MG63 (cell line): ENCODE results near the gene SLC9C2. TPM values are rescaled to one million over a fixed set of nuclear protein-coding genes. Genes with fewer than 3 reads are reported as not detected.
"Not testable (repeated sequence)": the region's sequence is repeated elsewhere in the genome, so short reads cannot be mapped to it uniquely, and the experiment has no call there.

Experiments
- DNase-seq: peaks from one replicate; pipeline ENCODE4 v3.0.0-alpha.2; 2020
- H3K27me3 ChIP-seq: fragments of 250-450 bp; sonication (Bioruptor Pico); 2 replicates; pipeline ENCODE4 v1.5.1; 2020; ENCODE audit warnings: mild to moderate bottlenecking, moderate library complexity
- H3K36me3 ChIP-seq: fragments of 250-450 bp; sonication (Bioruptor Pico); 2 replicates; pipeline ENCODE4 v1.5.1; 2020; ENCODE audit warnings: mild to moderate bottlenecking, moderate library complexity
- H3K4me3 ChIP-seq: fragments of 250-450 bp; sonication (Bioruptor Pico); 2 replicates; pipeline ENCODE4 v1.5.1; 2020; ENCODE audit warnings: mild to moderate bottlenecking, moderate library complexity
- H3K9me3 ChIP-seq: fragments of 250-450 bp; sonication (Bioruptor Pico); 2 replicates; pipeline ENCODE4 v1.5.1; 2020; ENCODE audit warnings: mild to moderate bottlenecking, moderate library complexity
- total RNA-seq: library from RNA; depleted of rRNA; stranded (reverse); fragments of >200 nt; shearing (Covaris generic); gene quantifications from 2 replicates; pipeline ENCODE4 v1.2.3, GENCODE V29; 2014; ENCODE audit warnings: low replicate concordance

SLC9C2 gene
- total RNA-seq, 1 experiment from 2014 or later = not detected

GRCh38 chr1:173507847-173508209 lies 95.0 kb downstream of the SLC9C2 start:
- DNase-seq = peak; percentile 13
- H3K36me3 ChIP-seq = no peaks in the 10 kb centered on the region
- no peaks in the 10 kb centered on the region for H3K9me3 ChIP-seq
- no peak overlapping the region for H3K4me3 ChIP-seq
- H3K27me3 ChIP-seq = no peaks in the 10 kb centered on the region

- DNase-seq = peak; percentile 61
- H3K27me3 ChIP-seq = no peaks in the 10 kb centered on the region
Observed at GRCh38 chr1:173507205-173507846, 95.5 kb downstream of the SLC9C2 start.

DNA sequence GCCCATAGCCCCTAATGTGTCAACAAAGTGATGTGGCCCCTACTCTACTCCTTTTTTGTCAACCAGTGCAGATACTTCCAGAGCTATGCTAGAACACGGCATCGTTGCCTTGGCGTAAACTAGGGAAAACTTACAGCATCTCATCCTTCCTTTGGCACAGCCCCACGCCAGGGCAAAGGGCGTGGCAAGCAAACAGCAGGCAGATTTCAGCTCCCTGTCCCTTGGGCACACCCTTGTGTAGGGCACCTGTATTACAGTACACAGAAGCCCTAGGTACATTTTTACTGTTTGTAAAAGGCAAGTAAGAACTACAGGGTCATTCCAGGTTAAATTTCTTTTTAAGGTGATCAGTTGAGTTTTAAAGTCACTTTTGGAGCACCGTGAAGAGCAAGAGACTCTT lies 96.4 kb downstream of the SLC9C2 start:
- DNase-seq = peak; percentile 29
- Histone ChIP-seq H3K27me3 (no peaks in the 10 kb centered on the region), H3K4me3 (no peak overlapping the region), H3K9me3 (no peaks in the 10 kb centered on the region), H3K36me3 (no peaks in the 10 kb centered on the region)

More at GRCh38 chr1:173507205-173507846, 95.5 kb downstream of the SLC9C2 start:
- H3K9me3 ChIP-seq = no peaks in the 10 kb centered on the region
- no peaks in the 10 kb centered on the region for H3K36me3 ChIP-seq
- H3K4me3 ChIP-seq = no peak overlapping the region

DNA sequence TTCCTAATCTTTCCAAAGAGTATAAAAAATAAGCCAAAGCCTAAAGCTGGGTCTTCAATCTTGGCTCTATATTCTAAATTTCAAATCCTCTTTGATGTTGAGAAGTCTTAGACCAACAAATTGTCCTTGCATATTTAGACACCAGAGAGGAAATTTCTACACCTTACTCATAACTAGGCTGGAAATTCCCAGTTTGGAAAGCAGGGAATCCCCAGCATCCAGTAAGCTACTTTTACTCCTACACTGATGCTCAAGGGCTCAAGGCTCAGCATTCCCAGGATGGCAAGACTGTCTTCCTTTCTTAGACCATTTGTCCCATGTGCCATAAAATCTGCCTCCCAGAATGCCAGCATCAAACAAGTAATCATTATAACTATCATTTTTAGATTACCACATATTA lies 97.5 kb downstream of the SLC9C2 start:
- H3K36me3 ChIP-seq = no peaks in the 10 kb centered on the region
- no peaks in the 10 kb centered on the region for H3K9me3 ChIP-seq
- H3K27me3 ChIP-seq = no peaks in the 10 kb centered on the region
- H3K4me3 ChIP-seq = no peak overlapping the region
- DNase-seq = no peak

DNA sequence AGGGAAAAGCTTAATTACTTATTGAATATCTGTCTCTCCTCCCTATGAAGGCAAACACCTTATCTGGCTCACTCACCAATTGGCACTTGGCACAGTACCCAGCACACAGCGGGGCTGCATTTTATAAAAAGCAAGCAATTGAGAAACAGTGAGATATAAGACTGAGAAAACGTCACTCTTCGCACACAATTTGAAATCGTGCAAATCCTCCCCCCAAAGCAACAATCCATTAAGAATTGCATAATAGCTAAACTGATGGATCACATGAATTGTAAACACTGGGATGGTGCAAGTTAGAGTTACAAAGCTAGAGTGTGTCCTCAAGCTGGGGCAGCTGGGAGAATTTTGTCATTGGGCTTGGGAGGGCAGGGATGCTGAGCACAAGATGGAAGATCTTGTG lies 98.6 kb downstream of the SLC9C2 start:
- no peaks in the 10 kb centered on the region for H3K27me3 ChIP-seq
- DNase-seq = no peak
- H3K4me3 ChIP-seq = no peak overlapping the region
- no peaks in the 10 kb centered on the region for H3K9me3 ChIP-seq
- no peaks in the 10 kb centered on the region for H3K36me3 ChIP-seq

- Histone ChIP-seq H3K36me3 (no peaks in the 10 kb centered on the region), H3K27me3 (no peaks in the 10 kb centered on the region), H3K9me3 (no peaks in the 10 kb centered on the region), H3K4me3 (no peak overlapping the region)
- no peak for DNase-seq
Observed at GRCh38 chr1:173503391-173503790, 99.5 kb downstream of the SLC9C2 start.

DNA sequence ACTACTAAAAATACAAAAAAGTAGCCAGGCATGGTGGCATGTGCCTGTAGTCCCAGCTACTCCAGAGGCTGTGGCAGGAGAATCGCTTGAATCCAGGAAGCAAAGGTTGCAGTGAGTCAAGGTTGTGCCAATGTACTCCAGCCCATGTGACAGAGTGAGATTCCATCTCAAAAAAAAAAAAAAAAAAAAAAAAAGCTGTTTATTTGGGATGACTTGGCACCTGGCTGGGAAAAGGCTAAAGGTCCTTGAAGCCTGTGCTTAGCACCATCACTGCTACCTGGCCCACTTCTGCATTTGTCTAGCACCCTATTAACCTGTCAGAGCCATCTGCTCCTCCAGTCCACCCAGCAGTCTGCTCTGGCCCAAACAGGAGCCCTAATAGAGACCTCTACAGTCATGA lies 100.8 kb downstream of the SLC9C2 start:
- Histone ChIP-seq H3K27me3 (no peaks in the 10 kb centered on the region), H3K9me3 (no peaks in the 10 kb centered on the region), H3K36me3 (no peaks in the 10 kb centered on the region), H3K4me3 (no peak overlapping the region)
- no peak for DNase-seq

DNA sequence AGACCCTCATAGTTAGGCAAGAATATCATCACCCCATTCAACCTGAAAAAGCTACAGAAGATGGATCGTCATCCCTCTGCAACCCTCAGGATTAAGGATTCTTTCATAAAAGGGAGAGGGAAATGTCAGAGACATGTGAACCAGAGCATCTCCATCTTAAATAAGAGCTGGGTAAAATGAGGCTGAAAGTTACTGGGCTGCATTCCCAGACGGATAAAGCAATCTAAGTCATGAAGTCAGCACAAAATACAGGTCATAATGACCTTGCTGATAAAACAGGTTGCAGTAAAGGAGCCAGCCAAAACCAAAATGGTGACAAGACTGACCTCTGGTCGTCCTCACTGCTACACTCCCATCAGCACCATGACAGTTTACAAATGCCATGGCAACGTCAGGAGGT lies 103.1 kb downstream of the SLC9C2 start:
- no peaks in the 10 kb centered on the region for H3K36me3 ChIP-seq
- no peaks in the 10 kb centered on the region; the same call in 1 of the 2 replicates for H3K9me3 ChIP-seq
- no peaks in the 10 kb centered on the region for H3K27me3 ChIP-seq
- DNase-seq = no peak
- no peak overlapping the region for H3K4me3 ChIP-seq

DNA sequence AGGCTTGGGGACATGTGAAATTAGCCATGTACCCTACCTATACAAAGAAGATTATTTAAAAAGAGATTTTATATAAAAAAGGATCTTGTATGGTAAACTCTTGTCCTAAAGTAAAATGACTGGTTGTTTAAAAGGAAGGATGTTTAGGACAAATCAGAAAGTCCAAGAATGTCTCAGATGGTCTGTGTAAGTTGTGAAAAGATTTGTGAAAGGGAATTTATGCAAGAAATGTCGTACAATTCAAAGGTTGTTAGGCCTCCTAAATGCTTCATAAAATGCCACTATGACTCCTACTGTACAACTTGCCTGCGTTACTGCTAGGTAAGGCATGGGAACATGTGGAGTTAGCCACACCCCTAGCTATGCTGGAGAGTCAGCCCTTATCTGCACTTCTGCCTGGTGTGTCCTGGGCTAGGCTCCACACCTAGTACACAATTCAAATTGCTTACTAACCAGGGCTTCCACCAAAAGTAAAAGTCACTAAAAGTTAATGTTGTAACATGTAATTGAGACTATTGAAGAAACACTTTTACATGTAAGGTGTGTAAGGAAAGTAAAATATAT lies 106.0 kb downstream of the SLC9C2 start:
- H3K36me3 ChIP-seq = no peaks in the 10 kb centered on the region
- DNase-seq = no peak
- no peaks in the 10 kb centered on the region for H3K27me3 ChIP-seq
- H3K9me3 ChIP-seq = peaks cover 2% of the 10 kb centered on the region; the same call in 1 of the 2 replicates
- no peak overlapping the region for H3K4me3 ChIP-seq

DNA sequence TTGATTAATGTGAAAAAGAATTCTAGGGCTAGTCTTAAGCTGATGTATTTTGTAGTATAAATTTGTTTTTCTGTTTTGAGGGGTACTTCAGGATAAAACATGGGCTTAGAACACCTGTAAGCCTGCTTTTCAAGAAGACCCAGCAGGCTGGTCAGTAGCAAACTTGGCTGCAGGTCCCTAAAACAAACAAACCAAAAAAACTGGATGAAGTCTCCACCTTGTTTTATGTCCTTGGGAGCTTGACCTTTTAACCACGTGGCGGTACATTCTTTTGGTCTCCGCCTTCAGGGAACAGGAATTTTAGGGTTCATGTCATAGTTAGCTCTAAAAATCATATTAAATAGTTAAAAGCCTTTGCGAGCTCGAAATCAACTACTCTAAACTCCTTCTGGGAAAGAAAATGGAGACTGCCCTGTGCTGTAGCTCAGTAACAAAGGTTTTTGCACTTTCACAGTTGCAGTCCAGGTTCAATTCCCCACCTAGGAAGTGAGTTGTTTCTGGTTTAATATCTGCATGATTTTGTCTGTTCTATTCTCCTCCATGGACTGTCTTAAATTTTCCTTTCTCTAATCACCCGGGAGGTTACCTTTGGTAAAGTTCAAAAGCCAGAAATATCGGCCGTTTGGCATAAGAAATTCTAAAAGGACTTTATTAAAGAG lies 107.1 kb downstream of the SLC9C2 start:
- H3K36me3 ChIP-seq = no peaks in the 10 kb centered on the region
- no peak overlapping the region for H3K4me3 ChIP-seq
- no peak for DNase-seq
- peaks cover 2% of the 10 kb centered on the region; the same call in 1 of the 2 replicates for H3K9me3 ChIP-seq
- H3K27me3 ChIP-seq = no peaks in the 10 kb centered on the region

DNA sequence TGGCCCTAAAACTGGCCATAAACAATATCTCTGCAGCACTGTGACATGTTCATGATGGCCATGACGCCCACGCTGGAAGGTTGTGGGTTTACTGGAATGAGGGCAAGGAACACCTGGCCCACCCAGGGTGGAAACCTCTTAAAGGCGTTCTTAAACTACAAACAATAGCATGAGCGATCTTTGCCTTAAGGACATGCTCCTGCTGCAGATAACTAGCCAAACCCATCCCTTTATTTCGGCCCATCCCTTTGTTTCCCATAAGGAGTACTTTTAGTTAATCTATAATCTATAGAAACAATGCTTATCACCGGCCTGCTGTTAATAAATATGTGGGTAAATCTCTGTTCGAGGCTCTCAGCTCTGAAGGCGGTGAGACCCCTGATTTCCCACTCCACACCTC lies 109.7 kb downstream of the SLC9C2 start:
- not testable (repeated sequence) for H3K9me3 ChIP-seq, H3K36me3 ChIP-seq, DNase-seq, H3K27me3 ChIP-seq, H3K4me3 ChIP-seq

DNA sequence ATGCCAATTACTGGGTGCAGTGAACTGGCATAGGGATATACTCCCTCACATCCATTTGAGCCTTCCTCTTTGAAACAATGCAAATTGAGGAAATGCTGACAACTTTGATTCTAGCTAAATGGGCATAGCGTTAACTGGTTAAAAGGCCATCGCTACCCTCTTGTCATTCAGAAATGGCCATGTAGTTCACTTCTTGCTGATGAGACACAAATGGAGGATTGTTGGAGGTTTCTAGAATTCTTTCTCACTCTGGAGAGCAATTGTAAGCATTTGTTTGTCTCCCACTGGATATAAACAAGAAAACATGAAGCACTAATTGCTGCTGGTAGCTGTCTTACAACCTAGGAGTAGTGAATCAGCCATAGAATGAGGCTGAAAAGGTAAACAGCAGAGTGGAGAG lies 111.4 kb downstream of the SLC9C2 start:
- H3K27me3 ChIP-seq = no peaks in the 10 kb centered on the region
- DNase-seq = no peak
- H3K36me3 ChIP-seq = peaks cover 25% of the 10 kb centered on the region
- H3K4me3 ChIP-seq = no peak overlapping the region
- H3K9me3 ChIP-seq = peaks cover 2% of the 10 kb centered on the region; the same call in 1 of the 2 replicates

DNA sequence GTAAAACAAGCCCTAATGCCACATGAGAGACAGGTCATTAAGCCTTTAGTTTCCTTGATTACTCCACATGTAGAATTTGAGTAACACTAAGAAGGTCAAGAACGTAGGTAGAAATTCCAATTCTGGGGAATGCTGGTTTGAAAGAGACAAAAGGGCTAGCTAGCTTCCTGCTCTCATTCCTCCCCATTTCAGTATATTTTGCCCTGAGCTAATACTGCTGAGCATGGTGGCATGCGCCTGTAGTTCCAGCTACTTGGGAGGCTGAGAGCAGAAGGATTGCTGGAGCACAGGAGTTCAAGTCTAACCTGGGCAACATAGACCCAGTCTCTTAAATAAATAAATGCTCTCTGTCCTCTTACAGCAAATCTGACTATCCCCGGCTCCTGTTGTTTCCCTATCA lies 112.9 kb downstream of the SLC9C2 start:
- H3K36me3 ChIP-seq = peaks cover 41% of the 10 kb centered on the region
- no peak for DNase-seq
- no peaks in the 10 kb centered on the region for H3K27me3 ChIP-seq
- H3K4me3 ChIP-seq = no peak overlapping the region
- H3K9me3 ChIP-seq = 0 out of 2 replicates have a peak, but pooled peaks cover 2% of the 10 kb centered on the region

DNA sequence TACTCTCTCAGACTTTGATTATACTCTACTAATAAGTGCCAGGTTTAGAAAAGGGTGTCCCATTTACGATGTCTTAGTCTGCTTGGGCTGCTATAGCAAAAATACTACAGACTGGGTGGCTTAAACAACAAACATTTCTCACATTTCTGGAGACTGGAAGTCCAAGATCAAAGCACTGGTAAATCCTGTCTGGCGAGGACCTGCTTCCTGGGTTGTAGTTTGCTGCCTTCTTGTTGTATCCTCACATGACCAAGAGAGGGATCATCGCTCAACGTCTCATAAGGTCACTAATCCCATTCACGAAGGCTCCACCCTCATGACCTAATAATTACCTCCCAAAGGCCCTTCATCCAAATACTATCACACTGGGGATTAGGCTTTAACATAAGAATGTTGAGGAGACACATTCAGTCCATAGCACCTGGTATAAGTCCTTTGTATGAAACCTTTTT lies 113.7 kb downstream of the SLC9C2 start:
- 0 out of 2 replicates have a peak, but pooled peaks cover 2% of the 10 kb centered on the region for H3K9me3 ChIP-seq
- no peak for DNase-seq
- no peaks in the 10 kb centered on the region for H3K27me3 ChIP-seq
- H3K36me3 ChIP-seq = peaks cover 49% of the 10 kb centered on the region
- no peak overlapping the region for H3K4me3 ChIP-seq

- no peak for DNase-seq
- H3K36me3 ChIP-seq = peaks cover 58% of the 10 kb centered on the region
- H3K4me3 ChIP-seq = no peak overlapping the region
- no peaks in the 10 kb centered on the region for H3K27me3 ChIP-seq
- H3K9me3 ChIP-seq = no peaks in the 10 kb centered on the region
Observed at GRCh38 chr1:173488001-173488400, 114.9 kb downstream of the SLC9C2 start.

- no peak overlapping the region for H3K4me3 ChIP-seq
- no peaks in the 10 kb centered on the region for H3K27me3 ChIP-seq
- H3K9me3 ChIP-seq = no peaks in the 10 kb centered on the region
- no peak for DNase-seq
- H3K36me3 ChIP-seq = peaks cover 84% of the 10 kb centered on the region
Observed at GRCh38 chr1:173485401-173485800, 117.5 kb downstream of the SLC9C2 start.

DNA sequence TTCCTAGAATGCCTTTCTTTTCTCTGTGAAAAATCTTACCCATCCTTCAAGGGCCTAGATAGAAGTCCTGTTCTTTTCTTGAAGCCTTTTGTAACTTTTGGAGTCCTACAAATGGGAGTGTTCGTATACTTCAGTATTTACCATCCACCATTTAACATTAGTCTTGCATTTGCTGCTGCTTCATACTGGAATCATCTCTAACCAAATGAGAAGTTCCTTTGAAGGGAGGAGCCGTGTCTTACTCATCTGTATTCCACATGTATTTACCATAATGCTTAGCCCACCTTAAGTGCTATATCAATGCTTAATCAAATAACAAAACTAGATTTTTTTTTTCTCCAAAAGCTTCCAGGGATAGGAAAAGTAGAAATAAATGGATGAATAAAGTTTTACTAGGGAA lies 118.6 kb downstream of the SLC9C2 start:
- Histone ChIP-seq H3K36me3 (peaks cover 95% of the 10 kb centered on the region), H3K4me3 (no peak overlapping the region)
- DNase-seq = no peak

GRCh38 chr1:173482683-173483082 lies 120.2 kb downstream of the SLC9C2 start:
- no peaks in the 10 kb centered on the region for H3K9me3 ChIP-seq
- no peak for DNase-seq
- no peak overlapping the region for H3K4me3 ChIP-seq
- H3K27me3 ChIP-seq = no peaks in the 10 kb centered on the region
- H3K36me3 ChIP-seq = peaks cover 94% of the 10 kb centered on the region

More for the DNA sequence above, 118.6 kb downstream of the SLC9C2 start:
- Histone ChIP-seq H3K27me3 (no peaks in the 10 kb centered on the region), H3K9me3 (no peaks in the 10 kb centered on the region)
